ENCODE measurements around the gene NANOGP8. TPM values are rescaled to one million over a fixed set of nuclear protein-coding genes. Genes with fewer than 3 reads are reported as not detected.

Gene NANOGP8
- total RNA-seq, 3 donors from 2014 or later (not counting 1 experiment from before 2014, with no cell fraction given): not detected

- DNase-seq (no peak), ATAC-seq (no peak)
- no peaks in the 10 kb centered on the region for H3K36me3 ChIP-seq (ENCODE audit: control insufficient read depth, insufficient read depth, low read length)
- no peaks in the 10 kb centered on the region for H3K9me3 ChIP-seq (ENCODE audit: control insufficient read depth, insufficient read depth, low read length)
- H3K27me3 ChIP-seq (ENCODE audit: control insufficient read depth, insufficient read depth, low read length): no peaks in the 10 kb centered on the region
- no peak overlapping the region for H3K4me3 Mint-ChIP-seq
- no peaks in the 10 kb centered on the region for H3K4me1 ChIP-seq (ENCODE audit: control insufficient read depth, insufficient read depth, low read length)
- no peak overlapping the region for H3K27ac ChIP-seq (ENCODE audit: low read length)
- H3K9me3 Mint-ChIP-seq: no peaks in the 10 kb centered on the region
- H3K27me3 Mint-ChIP-seq (ENCODE audit: low read depth in 2 of 2): no peaks in the 10 kb centered on the region
- WGBS (ENCODE audit: insufficient coverage): 79% methylated on average over 5 of the region's 5 CpGs
- TF ChIP-seq CTCF (IDR thresholded peaks at IDR 0.05): no peak
- no peak overlapping the region for H3K4me3 ChIP-seq (ENCODE audit: low read length)
- no peak overlapping the region for H3K27ac Mint-ChIP-seq
- no peaks in the 10 kb centered on the region for H3K4me1 Mint-ChIP-seq
- intact Hi-C loops (cut with micrococcal nuclease): no loop called here
- no peaks in the 10 kb centered on the region for H3K36me3 Mint-ChIP-seq
Observed at GRCh38 chr15:35107561-35107960, 22.5 kb upstream of the NANOGP8 start.

GRCh38 chr15:35107122-35107521 is 22.0 kb upstream of the NANOGP8 start:
- Mint-ChIP-seq H3K9me3 (no peaks in the 10 kb centered on the region), H3K4me1 (no peaks in the 10 kb centered on the region), H3K4me3 (no peak overlapping the region), H3K36me3 (no peaks in the 10 kb centered on the region), H3K27me3 (ENCODE audit: low read depth in 2 of 2) (no peaks in the 10 kb centered on the region), H3K27ac (no peak overlapping the region)
- Histone ChIP-seq H3K27me3 (ENCODE audit: control insufficient read depth, insufficient read depth, low read length) (no peaks in the 10 kb centered on the region), H3K9me3 (ENCODE audit: control insufficient read depth, insufficient read depth, low read length) (no peaks in the 10 kb centered on the region), H3K4me3 (ENCODE audit: low read length) (no peak overlapping the region), H3K36me3 (ENCODE audit: control insufficient read depth, insufficient read depth, low read length) (no peaks in the 10 kb centered on the region), H3K27ac (ENCODE audit: low read length) (no peak overlapping the region), H3K4me1 (ENCODE audit: control insufficient read depth, insufficient read depth, low read length) (no peaks in the 10 kb centered on the region)
- WGBS (ENCODE audit: insufficient coverage): 97% methylated on average over 3 of the region's 3 CpGs
- DNase-seq (no peak), ATAC-seq (no peak)
- intact Hi-C loops (cut with micrococcal nuclease): no loop called here
- TF ChIP-seq CTCF (IDR thresholded peaks at IDR 0.05): no peak

- WGBS (ENCODE audit: insufficient coverage): 86% methylated on average over 3 of the region's 3 CpGs
- no peaks in the 10 kb centered on the region for H3K4me1 Mint-ChIP-seq
- Histone ChIP-seq H3K9me3 (ENCODE audit: control insufficient read depth, insufficient read depth, low read length) (no peaks in the 10 kb centered on the region), H3K4me3 (ENCODE audit: low read length) (no peak overlapping the region), H3K4me1 (ENCODE audit: control insufficient read depth, insufficient read depth, low read length) (no peaks in the 10 kb centered on the region), H3K36me3 (ENCODE audit: control insufficient read depth, insufficient read depth, low read length) (no peaks in the 10 kb centered on the region), H3K27me3 (ENCODE audit: control insufficient read depth, insufficient read depth, low read length) (no peaks in the 10 kb centered on the region), H3K27ac (ENCODE audit: low read length) (no peak overlapping the region)
- no peak for TF ChIP-seq CTCF (IDR thresholded peaks at IDR 0.05)
- H3K4me3 Mint-ChIP-seq: no peak overlapping the region
- ATAC-seq (no peak), DNase-seq (no peak)
- intact Hi-C loops (cut with micrococcal nuclease): no loop called here
- H3K27me3 Mint-ChIP-seq (ENCODE audit: low read depth in 2 of 2): no peaks in the 10 kb centered on the region
- H3K9me3 Mint-ChIP-seq: no peaks in the 10 kb centered on the region
- no peak overlapping the region for H3K27ac Mint-ChIP-seq
- no peaks in the 10 kb centered on the region for H3K36me3 Mint-ChIP-seq
Observed at GRCh38 chr15:35104526-35105147, 19.5 kb upstream of the NANOGP8 start.

GRCh38 chr15:35102186-35102585 is 17.1 kb upstream of the NANOGP8 start:
- Mint-ChIP-seq H3K27ac (no peak overlapping the region), H3K9me3 (no peaks in the 10 kb centered on the region), H3K36me3 (no peaks in the 10 kb centered on the region), H3K4me3 (no peak overlapping the region), H3K27me3 (ENCODE audit: low read depth in 2 of 2) (no peaks in the 10 kb centered on the region), H3K4me1 (no peaks in the 10 kb centered on the region)
- DNase-seq (no peak), ATAC-seq (no peak)
- H3K9me3 ChIP-seq (ENCODE audit: control insufficient read depth, insufficient read depth, low read length): no peaks in the 10 kb centered on the region
- H3K4me3 ChIP-seq (ENCODE audit: low read length): no peak overlapping the region
- WGBS (ENCODE audit: insufficient coverage): 100% methylated on average over 2 of the region's 3 CpGs
- no peaks in the 10 kb centered on the region for H3K27me3 ChIP-seq (ENCODE audit: control insufficient read depth, insufficient read depth, low read length)
- H3K36me3 ChIP-seq (ENCODE audit: control insufficient read depth, insufficient read depth, low read length): no peaks in the 10 kb centered on the region
- H3K27ac ChIP-seq (ENCODE audit: low read length): no peak overlapping the region
- intact Hi-C loops (cut with micrococcal nuclease): no loop called here
- H3K4me1 ChIP-seq (ENCODE audit: control insufficient read depth, insufficient read depth, low read length): no peaks in the 10 kb centered on the region
- TF ChIP-seq CTCF (IDR thresholded peaks at IDR 0.05): no peak

Measured in natural killer cell (primary cell).